Lung microvascular endothelial cell (primary cell): ENCODE measurements around the gene ANKRD33B. TPM values are rescaled to one million over a fixed set of nuclear protein-coding genes. Genes with fewer than 3 reads are reported as not detected.
A peak's percentile ranks its signal among the peaks of the same experiment; 100 is the strongest.

ENCODE experiments used
- DNase-seq, 2 donors: peaks; one replicate each; pipeline versions ENCODE4 v3.0.0 to v3.0.0-alpha.2; 2010; ENCODE audit warnings: low read depth in 2 of 2
- total RNA-seq: library from RNA; depleted of rRNA; stranded (reverse); fragments of >200 nt; gene quantifications from 2 replicates; pipeline ENCODE4 v1.2.1, GENCODE V29; 2014

ANKRD33B gene
- total RNA-seq, 1 donor from 2014 or later, result 1.4 TPM

DNA sequence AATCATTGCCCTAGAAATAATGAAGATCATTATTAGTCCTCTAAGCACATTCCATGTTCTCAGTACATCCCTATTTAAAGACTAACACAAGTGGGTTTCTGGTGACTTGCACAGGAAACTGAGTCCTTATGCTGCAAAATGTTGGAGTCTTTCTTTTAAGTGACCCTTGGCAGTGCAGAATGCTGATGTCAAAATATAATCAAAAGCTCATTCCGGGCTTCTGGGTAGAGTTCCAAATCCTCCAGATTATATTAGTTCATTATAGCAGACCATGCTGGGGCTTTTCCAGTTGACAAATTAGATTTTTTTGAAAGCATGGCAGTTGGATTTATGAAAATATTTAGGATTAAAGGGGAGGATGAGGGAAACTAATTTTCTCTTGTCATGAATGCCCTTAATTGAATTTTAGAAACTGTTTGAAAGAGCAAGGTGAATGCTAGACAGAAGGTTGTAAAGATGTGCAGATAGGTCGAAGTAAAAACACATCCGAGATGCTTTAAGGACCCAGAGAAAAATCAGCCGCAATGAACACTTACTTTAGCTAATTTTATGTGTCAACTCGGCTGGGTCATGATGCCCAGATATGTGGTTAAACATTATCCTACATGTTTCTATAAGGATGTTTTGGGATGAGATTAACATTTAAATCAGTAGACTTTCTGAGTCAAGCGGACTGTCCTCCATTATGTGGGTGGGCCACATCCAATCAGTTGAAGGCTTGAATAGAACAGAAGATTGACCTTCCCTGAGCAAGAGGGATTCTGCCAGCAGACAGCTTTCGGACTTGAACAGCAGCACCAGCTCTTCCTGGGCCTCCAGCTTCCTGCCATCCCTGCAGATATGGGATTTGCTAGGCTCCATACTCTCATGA, 108.5 kb downstream of the ANKRD33B start:
- DNase-seq, result no peak

GRCh38 chr5:10673017-10673389, 109.1 kb downstream of the ANKRD33B start:
- DNase-seq, result no peak

DNA sequence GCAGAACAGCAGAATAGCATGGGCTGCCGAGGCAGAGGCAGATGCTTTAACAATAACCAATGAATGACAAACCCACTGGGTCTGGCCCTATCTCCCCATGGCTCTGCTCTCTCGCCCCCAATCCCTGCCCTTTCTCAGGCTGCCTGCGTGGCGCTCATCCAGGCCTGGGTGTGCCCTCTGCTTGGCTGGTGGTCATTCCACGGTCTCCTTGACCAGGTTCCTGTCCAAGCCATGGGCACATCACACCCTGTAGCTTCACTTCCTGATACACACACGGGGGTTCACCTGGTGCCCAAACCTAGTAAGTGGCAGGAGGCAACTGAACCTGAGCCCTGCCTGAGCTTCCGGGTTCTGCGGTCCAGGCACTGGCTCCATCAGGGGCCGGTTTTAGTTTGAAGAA, 109.5 kb downstream of the ANKRD33B start:
- no peak for DNase-seq

DNA sequence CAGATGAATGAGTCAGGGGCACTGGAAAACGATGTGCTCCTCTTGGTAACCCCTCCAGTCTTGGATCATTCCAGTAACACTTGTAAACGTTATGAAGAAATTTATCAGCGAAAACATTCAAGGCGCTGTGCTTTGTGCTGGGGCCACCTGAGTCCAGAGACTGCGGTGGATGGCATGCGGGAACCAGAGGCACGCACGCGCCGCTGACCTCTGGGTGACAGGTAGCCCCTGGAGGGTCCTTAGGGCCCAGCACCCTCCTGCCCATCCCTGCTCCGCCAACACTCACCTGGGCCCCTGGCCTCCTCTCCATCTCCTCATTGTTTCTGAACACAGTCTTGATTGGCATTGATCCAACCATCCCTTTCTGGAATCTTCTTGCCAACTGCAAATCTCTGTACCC, 110.2 kb downstream of the ANKRD33B start:
- DNase-seq, result no peak

DNA sequence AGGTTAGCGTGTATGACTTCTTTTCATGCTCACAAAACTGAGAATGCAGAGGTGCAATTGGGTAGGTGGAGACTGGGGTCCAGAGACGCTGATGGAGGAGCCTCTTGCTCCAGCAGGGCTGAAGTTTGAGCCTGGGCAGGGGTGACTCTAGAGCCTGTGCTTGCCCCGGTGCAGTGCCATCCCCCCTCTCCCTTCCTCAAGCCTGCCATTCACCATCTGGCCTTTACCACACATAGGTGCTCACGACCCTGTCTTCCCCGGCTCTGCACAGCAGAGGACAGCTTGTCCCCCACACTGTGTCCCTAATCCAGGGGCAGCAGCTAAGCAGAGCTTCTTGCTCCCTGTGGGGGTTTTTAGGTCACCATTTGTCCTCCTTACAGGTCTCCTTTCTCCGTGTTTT, 110.7 kb downstream of the ANKRD33B start:
- DNase-seq, result no peak

GRCh38 chr5:10675177-10675700, 111.4 kb downstream of the ANKRD33B start:
- no peak for DNase-seq

DNA sequence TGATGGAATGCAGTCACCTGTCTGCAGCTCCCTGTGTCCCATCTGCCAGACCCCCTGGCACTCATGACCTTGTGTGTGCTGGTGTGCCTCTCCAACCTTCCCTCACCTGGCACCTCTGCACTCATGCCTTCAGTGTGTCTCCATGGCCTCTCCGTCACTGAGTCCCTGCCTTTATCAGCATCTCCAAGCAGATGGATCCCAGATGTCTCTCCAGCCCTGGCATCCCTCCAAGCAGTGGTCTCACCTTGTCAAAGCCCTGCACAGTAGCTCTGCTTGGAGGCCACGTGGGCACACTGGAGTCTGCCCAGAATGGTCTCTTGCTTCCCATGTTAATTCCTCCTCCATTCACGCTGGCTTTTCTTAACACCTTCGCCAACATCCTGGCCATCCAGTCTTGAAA, 112.4 kb downstream of the ANKRD33B start:
- no peak for DNase-seq

- DNase-seq, result no peak
Observed at GRCh38 chr5:10676946-10677345, 113.1 kb downstream of the ANKRD33B start.

DNA sequence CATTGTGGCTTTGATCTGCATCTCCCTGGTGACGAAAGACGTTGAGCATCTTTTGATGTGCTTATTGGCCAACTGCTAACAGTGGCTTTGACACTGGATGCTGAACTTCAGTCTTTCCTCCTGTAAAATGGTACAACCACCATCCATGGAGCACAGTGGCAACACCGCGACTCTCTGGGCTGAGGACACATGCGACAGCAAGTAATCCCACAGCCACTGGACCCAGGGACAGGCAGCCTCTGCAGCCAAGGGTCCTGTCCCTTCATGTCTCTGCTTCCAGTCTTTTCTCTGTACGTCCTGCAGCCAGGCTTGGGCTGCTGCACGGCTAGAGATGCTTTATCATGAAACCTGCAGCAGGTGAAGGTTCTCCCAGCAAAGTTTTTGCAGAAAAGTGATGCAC, 113.7 kb downstream of the ANKRD33B start:
- no peak for DNase-seq

- no peak for DNase-seq
Observed at GRCh38 chr5:10678244-10678643, 114.4 kb downstream of the ANKRD33B start.

DNA sequence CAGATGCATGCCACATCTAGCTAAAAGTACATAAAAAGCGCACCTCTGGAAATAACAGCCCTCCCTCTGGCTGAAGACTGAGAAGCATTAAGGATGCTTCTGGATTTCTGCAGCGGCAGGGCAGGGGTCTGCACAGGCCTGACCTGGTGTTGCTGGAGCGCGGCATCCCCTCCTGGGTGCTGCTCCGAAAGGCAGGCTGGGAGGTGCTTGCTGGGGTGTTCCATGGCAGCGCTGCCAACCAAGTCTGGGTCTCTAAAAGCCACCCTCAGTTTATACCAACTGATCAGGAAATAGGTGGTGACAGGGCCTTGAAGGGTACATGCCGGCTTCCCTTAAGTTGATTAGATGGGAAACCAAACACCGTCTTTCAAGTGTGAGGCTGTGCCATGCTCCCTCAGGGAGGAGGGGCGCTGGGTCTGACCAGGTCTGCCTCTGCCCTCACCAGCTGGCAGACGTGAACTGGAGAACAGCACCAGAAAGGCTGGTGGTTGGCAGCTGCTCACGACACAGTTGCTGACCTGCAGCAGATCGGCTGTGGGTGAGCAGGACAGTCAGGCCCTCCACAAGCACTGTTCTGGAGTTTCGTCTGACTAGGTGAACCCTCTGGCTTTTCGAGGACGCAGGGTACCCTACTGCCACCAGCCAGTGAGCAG, 115.6 kb downstream of the ANKRD33B start:
- no peak for DNase-seq

DNA sequence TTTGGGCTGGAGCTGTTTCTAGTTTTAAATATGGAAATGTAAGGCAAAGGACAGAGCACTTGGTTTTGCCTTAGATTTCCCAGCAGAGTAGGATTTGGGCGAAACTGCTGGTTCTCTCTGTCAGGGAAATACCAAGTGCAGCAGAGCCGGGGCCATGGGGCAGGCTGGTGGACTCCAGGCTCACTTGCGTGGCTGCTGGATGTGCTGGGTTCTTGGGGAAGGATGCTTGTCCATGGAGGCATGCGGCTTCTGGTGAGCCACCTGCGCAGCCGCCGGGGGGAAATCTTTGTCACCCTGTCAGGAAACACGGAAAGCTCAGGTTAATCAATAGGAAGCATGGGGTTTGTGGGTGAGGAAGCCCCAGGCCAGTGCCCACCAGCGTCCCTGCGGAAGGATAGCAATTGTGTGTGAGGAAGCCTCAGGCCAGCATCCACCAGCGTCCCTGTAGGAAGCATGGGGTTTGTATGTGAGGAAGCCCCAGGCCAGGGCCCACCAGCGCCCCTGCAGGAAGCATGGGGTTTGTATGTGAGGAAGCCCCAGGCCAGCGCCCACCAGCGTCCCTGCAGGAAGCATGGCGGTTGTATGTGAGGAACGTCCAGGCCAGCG, 117.1 kb downstream of the ANKRD33B start:
- DNase-seq, result no peak

DNA sequence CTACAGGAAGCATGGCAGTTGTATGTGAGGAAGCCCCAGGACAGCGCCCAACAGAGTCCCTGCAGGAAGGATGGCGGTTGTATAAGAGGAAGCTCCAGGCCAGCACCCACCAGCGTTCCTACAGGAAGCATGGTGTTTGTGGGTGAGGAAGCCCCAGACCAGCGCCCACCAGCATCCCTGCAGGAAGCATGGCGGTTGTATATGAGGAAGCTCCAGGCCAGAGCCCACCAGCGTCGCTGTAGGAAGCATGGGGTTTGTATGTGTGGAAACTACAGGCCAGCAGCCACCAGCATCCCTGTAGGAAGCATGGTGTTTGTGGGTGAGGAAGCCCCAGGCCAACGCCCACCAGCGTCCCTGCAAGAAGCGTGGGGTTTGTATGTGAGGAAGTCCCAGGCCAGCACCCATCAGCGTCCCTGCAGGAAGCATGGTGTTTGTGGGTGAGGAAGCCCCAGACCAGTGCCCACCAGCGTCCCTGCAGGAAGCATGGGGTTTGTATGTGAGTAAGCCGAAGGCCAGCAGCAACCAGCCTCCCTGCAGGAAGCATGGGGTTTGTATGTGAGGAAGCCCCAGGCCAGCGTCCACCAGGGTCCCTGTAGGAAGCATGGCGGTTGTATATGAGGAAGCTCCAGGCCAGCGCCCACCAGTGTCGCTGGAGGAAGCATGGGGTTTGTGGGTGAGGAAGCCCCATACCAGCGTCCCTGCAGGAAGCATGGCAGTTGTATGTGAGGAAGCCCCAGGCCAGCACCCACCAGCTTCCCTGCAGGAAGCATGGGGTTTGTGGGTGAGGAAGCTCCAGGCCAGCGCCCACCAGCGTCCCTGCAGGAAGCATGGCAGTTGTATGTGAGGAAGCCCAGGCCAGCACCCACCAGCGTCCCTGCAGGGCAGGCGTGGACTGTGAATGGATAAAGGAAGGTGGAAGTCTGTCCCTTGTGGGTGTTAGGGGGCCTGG, 118.1 kb downstream of the ANKRD33B start:
- no peak for DNase-seq

DNA sequence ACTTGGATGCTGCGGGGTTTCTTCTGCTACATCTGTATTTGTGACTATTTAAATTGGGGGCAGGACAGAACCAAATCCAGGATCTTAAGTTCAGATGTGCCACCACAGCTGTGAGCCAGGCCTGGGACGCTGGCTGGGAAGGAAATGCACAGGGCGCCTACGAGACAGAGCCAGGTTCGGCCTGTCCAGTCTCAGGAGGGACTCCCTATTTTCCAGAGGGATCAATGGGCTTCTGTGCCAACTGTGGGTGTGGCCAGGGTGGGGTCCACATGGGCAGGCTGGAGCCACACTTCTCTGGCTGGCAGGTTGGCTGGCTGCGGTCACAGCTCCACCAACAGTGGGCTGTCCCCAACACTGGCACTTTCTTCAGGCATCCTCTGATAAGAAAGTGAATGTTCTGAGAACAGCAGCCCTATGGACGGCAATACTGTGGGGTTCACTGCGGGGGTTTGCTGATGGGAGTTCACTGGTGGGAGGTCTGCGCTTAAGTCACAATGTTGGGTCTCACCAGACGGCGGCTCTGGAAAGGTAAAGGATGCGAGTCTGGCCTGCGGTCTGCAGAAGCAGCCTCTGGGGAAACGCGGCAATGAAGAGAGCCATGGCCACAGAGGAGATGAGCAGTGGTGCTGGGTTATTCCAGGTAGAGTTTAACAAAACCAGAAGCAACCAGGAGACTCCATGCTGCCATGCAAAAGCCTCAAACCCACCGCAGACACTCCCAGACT, 119.1 kb downstream of the ANKRD33B start:
- DNase-seq, result no peak

DNA sequence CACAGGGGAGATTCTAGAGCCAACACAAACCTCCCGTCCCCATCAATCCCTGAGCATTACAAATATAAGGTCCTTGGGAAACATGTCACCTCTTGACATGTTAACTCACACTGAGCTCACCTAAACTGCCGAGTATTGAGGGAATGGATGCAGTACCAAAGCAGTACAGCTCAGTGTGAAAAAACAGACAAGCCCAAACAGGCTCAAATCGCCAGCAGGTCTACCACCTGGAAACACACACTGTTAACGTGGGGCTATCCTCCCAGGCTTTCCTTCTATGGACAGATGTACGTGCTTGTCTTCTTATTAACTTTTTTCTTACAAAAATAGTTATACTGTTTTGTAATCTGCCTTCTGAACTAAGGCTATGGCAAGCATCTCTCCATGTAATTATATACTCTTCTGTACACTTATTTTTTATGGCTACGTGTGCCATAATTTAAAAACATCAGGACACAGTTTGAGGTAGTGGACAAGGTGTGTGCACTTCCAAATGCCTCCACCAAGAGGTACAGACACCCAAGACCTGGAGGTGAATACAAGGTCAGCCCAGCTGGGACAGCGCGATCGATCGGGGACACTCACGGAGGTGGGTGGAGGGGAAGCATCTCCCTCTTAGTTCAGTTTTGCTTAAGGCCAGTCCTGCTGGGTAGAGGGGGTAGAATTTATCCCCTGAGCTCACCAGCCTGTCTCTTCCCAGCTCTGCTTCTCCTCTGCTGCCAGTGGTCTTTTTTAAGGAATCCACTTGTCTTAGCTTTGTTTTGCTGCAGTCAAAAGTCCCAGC, 120.6 kb downstream of the ANKRD33B start:
- DNase-seq, result no peak

DNA sequence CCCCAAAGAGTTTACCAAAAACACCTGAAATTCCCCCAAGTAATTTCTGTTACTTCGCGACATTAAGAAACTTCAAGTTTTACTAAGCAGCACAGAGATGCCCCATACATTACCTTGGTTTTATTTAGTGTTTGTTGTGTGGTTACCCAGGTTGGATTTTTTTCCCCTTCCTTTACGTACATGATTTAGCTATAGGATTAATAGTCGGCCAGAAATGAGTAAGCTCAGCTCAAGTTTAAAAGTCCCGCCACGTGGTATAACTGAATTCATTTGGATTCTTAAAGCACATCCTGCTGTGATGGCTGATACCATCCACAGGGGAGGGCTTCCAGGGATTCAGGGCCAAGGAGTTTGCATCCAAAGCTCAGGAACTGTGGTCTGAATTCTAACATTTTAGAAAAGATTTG, 121.2 kb downstream of the ANKRD33B start:
- no peak for DNase-seq

DNA sequence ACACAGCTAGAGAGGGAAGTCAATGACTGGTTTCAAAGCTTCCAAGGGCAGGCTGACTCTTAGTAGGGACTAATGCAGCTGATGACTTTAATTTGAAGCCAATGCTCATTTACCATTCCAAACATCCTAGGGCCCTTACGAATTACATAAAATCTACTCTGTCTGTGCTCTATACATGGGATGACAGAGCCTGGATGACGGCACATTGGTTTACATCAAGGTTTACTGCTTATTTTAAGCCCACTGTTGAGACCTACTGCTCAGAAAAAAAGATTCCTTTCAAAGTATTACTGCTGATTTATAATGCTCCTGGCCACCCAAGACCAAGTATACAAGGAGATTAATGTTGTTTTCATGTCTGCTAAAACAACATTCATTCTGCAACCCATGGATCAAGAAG, 123.0 kb downstream of the ANKRD33B start:
- no peak for DNase-seq

DNA sequence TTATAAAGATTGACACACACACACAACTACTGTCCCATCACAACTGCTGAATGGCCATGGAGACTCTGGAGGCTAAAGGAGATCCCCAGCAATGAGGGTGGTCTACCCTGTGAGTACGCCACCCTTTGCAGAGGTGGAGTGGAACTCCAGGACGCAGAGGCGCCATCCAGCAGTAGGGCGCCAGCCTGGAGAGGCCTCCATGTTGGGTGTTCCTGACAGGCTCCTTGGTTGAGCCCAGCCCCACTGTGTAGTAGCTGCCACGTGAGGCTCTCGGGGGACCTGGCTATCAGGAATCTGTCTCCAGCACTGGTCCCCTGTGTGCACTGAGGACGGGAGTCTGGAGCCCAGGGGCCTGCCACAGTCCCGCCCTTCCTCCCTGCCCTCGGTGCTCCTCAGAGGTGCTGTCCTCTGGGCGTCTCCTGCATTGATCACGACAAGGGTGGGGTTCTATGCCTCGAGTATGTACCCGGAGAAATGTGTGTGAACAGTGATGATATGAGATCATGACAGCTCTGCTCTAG, 124.8 kb downstream of the ANKRD33B start:
- DNase-seq, result no peak

DNA sequence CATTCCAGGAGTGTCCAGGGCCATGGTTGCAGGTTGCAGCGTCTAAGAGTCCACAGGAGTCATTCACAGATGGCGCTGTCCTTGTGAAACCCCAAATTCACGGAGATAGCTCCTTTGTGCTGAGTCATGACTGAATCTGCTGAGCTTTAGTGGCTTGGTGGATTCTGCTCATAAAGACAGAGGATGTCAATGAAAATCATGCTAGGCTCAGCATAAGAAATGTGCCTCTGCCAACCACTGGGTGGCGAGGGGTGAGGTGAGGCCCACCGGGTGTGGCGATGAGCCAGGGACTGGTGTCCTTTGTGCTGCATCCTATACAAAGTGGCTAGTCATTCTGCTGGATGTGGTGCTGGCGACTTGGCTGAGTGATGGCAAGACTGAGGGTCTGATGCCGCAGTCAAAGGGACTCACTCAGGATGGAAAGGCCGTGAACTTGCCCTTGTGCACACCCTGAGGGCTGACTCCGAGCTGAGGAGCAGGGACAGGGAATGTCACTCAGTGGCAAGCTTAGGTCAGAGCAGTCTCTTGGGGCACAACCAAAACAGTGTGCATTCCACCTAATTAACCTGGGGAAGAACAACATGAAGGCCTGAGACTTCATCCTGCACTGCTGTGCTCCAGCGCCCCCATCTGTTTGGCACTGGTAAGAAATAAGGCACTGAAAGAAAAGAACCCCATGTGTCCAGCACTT, 125.7 kb downstream of the ANKRD33B start:
- peak; percentile 46 to 64 for DNase-seq
